Smooth muscle cell (in vitro differentiated cells): ENCODE results near the gene BCAP31. TPM values are rescaled to one million over a fixed set of nuclear protein-coding genes. Genes with fewer than 3 reads are reported as not detected.

Experiments
- DNase-seq: peaks from one replicate; lab custom pipeline; 2025; ENCODE audit not compliant: unreplicated experiment; lab: John Stamatoyannopoulos, UW
- H2AFZ ChIP-seq: fragments of 200-600 bp; sonication (generic); 2 replicates; pipeline ENCODE4 v1.6.0; 2016; ENCODE audit warnings: antibody characterized with exemption, low read depth, mild to moderate bottlenecking
- H3F3A ChIP-seq: fragments of 200-600 bp; sonication (generic); 2 replicates; pipeline ENCODE4 v1.6.0; 2017; ENCODE audit warnings: antibody characterized with exemption, low read depth
- H3K27ac ChIP-seq: fragments of 200-600 bp; sonication (generic); 2 replicates; pipeline ENCODE4 v1.5.1; 2016; ENCODE audit warnings: low read depth, mild to moderate bottlenecking
- H3K27me3 ChIP-seq: fragments of 200-600 bp; sonication (generic); 2 replicates; pipeline ENCODE4 v1.6.1; 2016; ENCODE audit warnings: low read depth, mild to moderate bottlenecking
- H3K36me3 ChIP-seq: fragments of 200-600 bp; sonication (generic); 2 replicates; pipeline ENCODE4 v1.5.1; 2016; ENCODE audit warnings: low read depth
- H3K4me1 ChIP-seq: fragments of 200-600 bp; sonication (generic); 2 replicates; pipeline ENCODE4 v1.5.1; 2016; ENCODE audit warnings: low read depth
- H3K4me2 ChIP-seq: fragments of 200-600 bp; sonication (generic); 2 replicates; pipeline ENCODE4 v1.6.0; 2016; ENCODE audit warnings: mild to moderate bottlenecking
- H3K4me3 ChIP-seq: fragments of 200-600 bp; sonication (generic); 2 replicates; pipeline ENCODE4 v1.5.1; 2016; ENCODE audit warnings: mild to moderate bottlenecking
- H3K79me2 ChIP-seq: fragments of 200-600 bp; sonication (generic); 2 replicates; pipeline ENCODE4 v1.6.0; 2016; ENCODE audit warnings: low read depth, mild to moderate bottlenecking
- H3K9ac ChIP-seq: fragments of 200-600 bp; sonication (generic); 2 replicates; pipeline ENCODE4 v1.6.0; 2016; ENCODE audit warnings: low read depth
- H3K9me3 ChIP-seq: fragments of 200-600 bp; sonication (generic); replicated peaks from 2 replicates; pipeline ENCODE4 v1.5.1; 2016; ENCODE audit warnings: low read depth
- H4K20me1 ChIP-seq: fragments of 200-600 bp; sonication (generic); 2 replicates; pipeline ENCODE4 v1.6.0; 2016; ENCODE audit warnings: low read depth
- CTCF ChIP-seq: fragments of 200-600 bp; sonication (generic); IDR thresholded peaks from 2 replicates; pipeline ENCODE4 v1.5.1; 2017; ENCODE audit warnings: borderline replicate concordance, mild to moderate bottlenecking, antibody characterized with exemption; ENCODE audit not compliant: insufficient read depth, poor library complexity, severe bottlenecking
- WGBS: methylation state at CpG from one replicate; pipeline ENCODE4 v1.1.7; 2016; ENCODE audit warnings: low lambda C conversion rate; 5-methylcytosine and 5-hydroxymethylcytosine counted together
- polyA plus RNA-seq: library from polyadenylated mRNA; unstranded; fragments of >200 nt; fragmentation: Nextera tagmentation; extraction: Ambion mirVana; gene quantifications from 2 replicates; pipeline ENCODE4 v1.2.1, GENCODE V29; 2016
- total RNA-seq: library from RNA; depleted of rRNA; stranded (reverse); fragments of >200 nt; gene quantifications from 2 replicates; pipeline ENCODE4 v1.2.3, GENCODE V29; 2014

BCAP31 gene
- total and polyA plus RNA-seq, 2 experiments from 2014 or later = 139 to 207 TPM

GRCh38 chrX:153769158-153769864 is 45.1 kb upstream of the BCAP31 start:
- Histone ChIP-seq H3K27me3 (no peaks in the 10 kb centered on the region), H2AFZ (no peak overlapping the region), H3F3A (no peaks in the 10 kb centered on the region), H3K36me3 (no peaks in the 10 kb centered on the region), H3K4me3 (no peak overlapping the region), H3K4me2 (no peak overlapping the region), H3K79me2 (no peaks in the 10 kb centered on the region), H3K27ac (no peak overlapping the region), H3K9me3 (no peaks in the 10 kb centered on the region), H4K20me1 (no peaks in the 10 kb centered on the region), H3K4me1 (no peaks in the 10 kb centered on the region), H3K9ac (no peak overlapping the region)
- DNase-seq = no peak
- 87% methylated on average over 23 of the region's 23 CpGs for WGBS
- TF ChIP-seq CTCF = no peak

- TF ChIP-seq CTCF = no peak
- Histone ChIP-seq H3K36me3 (no peaks in the 10 kb centered on the region), H3K27me3 (no peaks in the 10 kb centered on the region), H4K20me1 (no peaks in the 10 kb centered on the region), H3K9me3 (no peaks in the 10 kb centered on the region), H3K4me1 (no peaks in the 10 kb centered on the region), H3K79me2 (no peaks in the 10 kb centered on the region), H3F3A (no peaks in the 10 kb centered on the region), H3K4me2 (no peak overlapping the region), H3K27ac (no peak overlapping the region), H2AFZ (no peak overlapping the region), H3K9ac (no peak overlapping the region), H3K4me3 (no peak overlapping the region)
- WGBS = 92% methylated on average over 19 of the region's 22 CpGs
- DNase-seq = no peak
Observed at GRCh38 chrX:153768311-153769157, 44.3 kb upstream of the BCAP31 start.

GRCh38 chrX:153767674-153768055 is 43.5 kb upstream of the BCAP31 start:
- H3K27ac ChIP-seq = no peak overlapping the region
- DNase-seq = no peak
- H3K9ac ChIP-seq = no peak overlapping the region
- WGBS = 97% methylated on average over 20 of the region's 20 CpGs
- H3K9me3 ChIP-seq = no peaks in the 10 kb centered on the region
- TF ChIP-seq CTCF = no peak
- H4K20me1 ChIP-seq = no peaks in the 10 kb centered on the region
- H2AFZ ChIP-seq = no peak overlapping the region
- no peaks in the 10 kb centered on the region for H3K79me2 ChIP-seq
- H3K4me1 ChIP-seq = no peaks in the 10 kb centered on the region
- no peak overlapping the region for H3K4me2 ChIP-seq
- H3K4me3 ChIP-seq = no peak overlapping the region
- no peaks in the 10 kb centered on the region for H3F3A ChIP-seq
- H3K27me3 ChIP-seq = no peaks in the 10 kb centered on the region
- H3K36me3 ChIP-seq = no peaks in the 10 kb centered on the region
